GM10248 (cell line): Measurements from ENCODE around the gene STIP1.
A peak's percentile ranks its signal among the peaks of the same experiment; 100 is the strongest.

ENCODE experiments used
- CTCF ChIA-PET: fragments of 300-600 bp; sonication (Branson Sonifier 250); formaldehyde crosslinking; extraction: SDS; loops from one replicate; lab custom pipeline; 2021; ENCODE audit warnings: antibody characterized with exemption; lab: Yijun Ruan, JAX
- POLR2A ChIA-PET: fragments of 350-650 bp; sonication (Branson Sonifier 250); formaldehyde crosslinking; extraction: SDS; loops from one replicate; lab custom pipeline; 2020; ENCODE audit warnings: antibody characterized with exemption; lab: Yijun Ruan, JAX
- DNase-seq: peaks from one replicate; pipeline ENCODE4 v3.0.0; 2012; ENCODE audit errors: extremely low spot score
- TF ChIP-seq, protein P1 (sequence below): IDR thresholded peaks from 2 replicates; pipeline ENCODE4 v1.5.1; 2012; ENCODE audit warnings: mild to moderate bottlenecking, low read depth; ENCODE audit errors: extremely low read depth, missing control alignments, control extremely low read depth

The STIP1 gene

DNA sequence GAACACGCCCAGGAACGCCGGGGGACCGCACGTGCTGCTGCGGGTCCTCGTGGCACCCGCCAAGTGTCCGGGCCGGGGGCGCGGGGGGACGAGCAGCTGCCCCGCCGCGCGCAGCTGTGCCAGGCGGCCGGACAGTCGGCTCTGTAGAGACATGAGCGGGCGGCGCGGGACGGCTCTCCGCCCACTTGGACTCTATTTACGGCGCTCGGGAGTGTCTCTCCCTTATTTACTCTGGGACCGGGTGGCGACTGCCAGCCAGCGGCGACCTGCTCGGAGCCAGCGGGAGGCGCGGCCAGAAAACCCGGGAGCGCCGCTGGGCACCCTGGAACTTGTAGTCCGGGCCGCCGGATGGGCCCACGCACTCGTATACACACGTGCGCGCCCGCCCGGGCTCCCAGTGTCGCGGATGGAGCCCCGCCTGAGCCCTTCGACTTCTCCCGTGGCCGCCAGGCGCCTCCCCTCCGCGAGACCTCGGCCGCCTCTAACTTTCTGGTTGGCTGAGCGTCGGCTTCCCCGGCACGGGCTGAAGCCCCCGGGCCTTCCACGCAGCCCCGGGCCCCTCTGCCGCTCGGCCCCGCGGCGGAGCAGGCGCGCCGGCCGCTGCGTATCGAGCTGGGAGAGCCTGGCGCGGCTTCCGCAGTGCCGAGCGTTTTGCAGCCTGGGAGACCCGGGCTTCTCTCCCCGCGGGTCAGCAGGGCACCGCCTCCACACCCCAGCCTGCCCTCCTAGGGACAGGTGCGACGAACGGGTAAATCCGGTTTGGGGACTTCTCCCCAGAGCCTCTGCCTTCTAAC is 19.9 kb upstream of the STIP1 start, which contains the start of gene MACROD1:
MACROD1 (minus strand) TSS at position 272 of the 794 bp plus-strand sequence; CDS start at position 153, 119 bp downstream.
- POLR2A ChIA-PET, result no interaction called here
- CTCF ChIA-PET, result interaction anchor here (1.0 to 7.6 kb wide), 3 partner anchors 14 to 38 kb away, joined by 3 to 49 read pairs (median 8); no protein-coding TSS in a partner anchor
- DNase-seq, result peak; percentile 89
- TF ChIP-seq, protein P1, sequence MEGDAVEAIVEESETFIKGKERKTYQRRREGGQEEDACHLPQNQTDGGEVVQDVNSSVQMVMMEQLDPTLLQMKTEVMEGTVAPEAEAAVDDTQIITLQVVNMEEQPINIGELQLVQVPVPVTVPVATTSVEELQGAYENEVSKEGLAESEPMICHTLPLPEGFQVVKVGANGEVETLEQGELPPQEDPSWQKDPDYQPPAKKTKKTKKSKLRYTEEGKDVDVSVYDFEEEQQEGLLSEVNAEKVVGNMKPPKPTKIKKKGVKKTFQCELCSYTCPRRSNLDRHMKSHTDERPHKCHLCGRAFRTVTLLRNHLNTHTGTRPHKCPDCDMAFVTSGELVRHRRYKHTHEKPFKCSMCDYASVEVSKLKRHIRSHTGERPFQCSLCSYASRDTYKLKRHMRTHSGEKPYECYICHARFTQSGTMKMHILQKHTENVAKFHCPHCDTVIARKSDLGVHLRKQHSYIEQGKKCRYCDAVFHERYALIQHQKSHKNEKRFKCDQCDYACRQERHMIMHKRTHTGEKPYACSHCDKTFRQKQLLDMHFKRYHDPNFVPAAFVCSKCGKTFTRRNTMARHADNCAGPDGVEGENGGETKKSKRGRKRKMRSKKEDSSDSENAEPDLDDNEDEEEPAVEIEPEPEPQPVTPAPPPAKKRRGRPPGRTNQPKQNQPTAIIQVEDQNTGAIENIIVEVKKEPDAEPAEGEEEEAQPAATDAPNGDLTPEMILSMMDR, result no peak

GRCh38 chr11:64170419-64170818 is 15.6 kb upstream of the STIP1 start:
- DNase-seq, result no peak
- POLR2A ChIA-PET, result interaction anchor here (0.5 kb wide), 1 partner anchor 244 kb away, joined by 3 read pairs; no protein-coding TSS in a partner anchor
- CTCF ChIA-PET, result interaction anchor here (1.4 to 1.8 kb wide), 4 partner anchors 15 to 134 kb away, joined by 4 to 5 read pairs (median 4); no protein-coding TSS in a partner anchor
- TF ChIP-seq, protein P1, result no peak

DNA sequence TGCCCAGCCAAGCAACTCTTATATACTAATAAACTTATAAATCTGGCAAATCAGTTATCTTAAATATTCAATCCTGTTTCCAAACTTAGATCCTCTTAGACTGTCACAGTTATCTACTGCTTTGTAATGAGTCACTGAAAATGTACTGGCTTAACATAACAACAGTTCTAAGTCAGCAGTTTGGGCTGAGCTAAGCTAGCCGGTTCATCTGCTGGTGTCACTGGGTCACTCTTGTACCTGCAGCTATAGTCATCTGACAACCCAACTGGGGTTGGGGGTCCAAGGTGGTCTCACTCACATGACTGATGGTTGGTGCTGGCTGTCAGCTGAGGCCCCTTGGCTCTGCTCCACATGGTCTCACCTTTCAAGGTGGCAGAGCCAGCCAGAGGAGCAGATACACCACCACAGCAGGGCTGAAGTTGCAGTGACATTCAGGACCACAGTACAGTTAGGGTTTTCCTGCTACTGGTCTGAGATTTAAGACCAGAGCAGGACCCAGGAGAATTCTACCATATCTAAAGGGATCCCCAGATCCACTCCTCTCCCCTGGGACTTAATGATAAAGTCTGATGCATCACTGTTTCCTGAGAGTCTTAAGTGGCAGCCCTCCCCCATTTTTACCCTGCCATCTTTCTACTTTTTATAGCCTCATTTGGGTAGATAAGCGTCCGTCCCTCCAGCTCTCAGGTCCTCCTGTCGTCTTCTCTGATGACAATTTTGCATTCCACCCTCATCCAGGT is 12.2 kb upstream of the STIP1 start:
- POLR2A ChIA-PET, result interaction anchor here (0.6 kb wide), 1 partner anchor 9 kb away, joined by 3 read pairs; no protein-coding TSS in a partner anchor
- CTCF ChIA-PET, result no interaction called here
- no peak for DNase-seq
- TF ChIP-seq, protein P1, result no peak

GRCh38 chr11:64176751-64177150 is 9.2 kb upstream of the STIP1 start:
- POLR2A ChIA-PET, result interaction anchor here (0.6 to 0.7 kb wide), 2 partner anchors 48 to 141 kb away, joined by 6 read pairs; partner anchors contain the start of gene PRDX5
- TF ChIP-seq, protein P1, result no peak
- no peak for DNase-seq
- CTCF ChIA-PET, result no interaction called here

DNA sequence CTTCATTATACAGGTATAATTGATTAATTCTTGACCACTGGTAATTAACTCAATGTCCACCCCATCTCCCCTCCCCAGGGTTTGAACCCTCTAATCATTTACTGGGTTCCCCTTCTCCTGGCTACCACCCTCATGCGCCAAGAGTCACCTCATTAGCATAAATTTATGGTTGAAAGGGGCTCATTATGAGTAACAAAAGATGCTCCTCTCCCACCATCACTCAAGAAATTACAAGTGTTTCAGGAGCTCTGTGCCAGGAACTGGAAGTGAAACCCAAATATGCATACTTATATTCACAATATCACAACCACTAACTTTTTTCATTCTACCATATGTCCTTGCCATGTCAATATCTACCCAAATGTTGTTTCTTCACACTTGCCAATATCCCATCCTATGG is 7.8 kb upstream of the STIP1 start:
- TF ChIP-seq, protein P1, result no peak
- CTCF ChIA-PET, result interaction anchor here (1.0 kb wide), 1 partner anchor 13 kb away, joined by 3 read pairs; no protein-coding TSS in a partner anchor
- no peak for DNase-seq
- POLR2A ChIA-PET, result no interaction called here
